HEK293T (cell line): Measurements from ENCODE around the gene TTC28.

Source experiments
- CTCF ChIA-PET: fragments of 350-600 bp; formaldehyde crosslinking; extraction: SDS; loops from one replicate; lab custom pipeline; 2021; ENCODE audit warnings: antibody characterized with exemption, inconsistent platforms; lab: Yijun Ruan, JAX
- POLR2A ChIA-PET: fragments of 350-600 bp; formaldehyde crosslinking; extraction: SDS; loops from one replicate; lab custom pipeline; 2020; ENCODE audit warnings: antibody characterized with exemption, inconsistent platforms; lab: Yijun Ruan, JAX
- DNase-seq: peaks from one replicate; pipeline ENCODE4 v3.0.0; 2012; ENCODE audit warnings: mixed read lengths; ENCODE audit errors: extremely low spot score
- ARNT ChIP-seq: fragments of 450-650 bp; IDR thresholded peaks from 2 replicates; pipeline ENCODE4 v1.6.1; 2017; ENCODE audit warnings: mild to moderate bottlenecking
- BHLHE40 ChIP-seq: fragments of 450-650 bp; IDR thresholded peaks from 2 replicates; pipeline ENCODE4 v1.6.1; 2016; ENCODE audit warnings: mild to moderate bottlenecking, moderate library complexity, borderline replicate concordance
- CTBP1 ChIP-seq: fragments of 450-650 bp; IDR thresholded peaks from 2 replicates; pipeline ENCODE4 v1.6.1; 2016; ENCODE audit warnings: borderline replicate concordance
- ELF4 ChIP-seq: fragments of 450-650 bp; IDR thresholded peaks from 2 replicates; pipeline ENCODE4 v1.6.1; 2017; ENCODE audit warnings: antibody characterized with exemption
- FOXA1 ChIP-seq: fragments of 450-650 bp; IDR thresholded peaks from 2 replicates; pipeline ENCODE4 v1.6.1; 2016; ENCODE audit warnings: mild to moderate bottlenecking
- FOXK2 ChIP-seq: fragments of 450-650 bp; IDR thresholded peaks from 2 replicates; pipeline ENCODE4 v1.6.1; 2016; ENCODE audit warnings: mild to moderate bottlenecking
- FOXM1 ChIP-seq: fragments of 450-650 bp; IDR thresholded peaks from 2 replicates; pipeline ENCODE4 v1.6.1; 2017; ENCODE audit warnings: mild to moderate bottlenecking, borderline replicate concordance
- HDGF ChIP-seq: fragments of 450-650 bp; IDR thresholded peaks from 2 replicates; pipeline ENCODE4 v1.6.1; 2017; ENCODE audit warnings: antibody characterized with exemption, borderline replicate concordance
- L3MBTL2 ChIP-seq: fragments of 450-650 bp; conservative IDR thresholded peaks from 2 replicates; pipeline ENCODE4 v1.6.1; 2016; ENCODE audit warnings: mild to moderate bottlenecking
- LEF1 ChIP-seq: fragments of 450-650 bp; IDR thresholded peaks from 2 replicates; pipeline ENCODE4 v1.6.1; 2017; ENCODE audit warnings: mild to moderate bottlenecking, borderline replicate concordance
- NFRKB ChIP-seq: fragments of 450-650 bp; IDR thresholded peaks from 2 replicates; pipeline ENCODE4 v1.6.1; 2016; ENCODE audit warnings: mild to moderate bottlenecking, moderate library complexity
- SP1 ChIP-seq: fragments of 450-650 bp; IDR thresholded peaks from 2 replicates; pipeline ENCODE4 v1.6.1; 2017
- SUZ12 ChIP-seq: fragments of 450-650 bp; IDR thresholded peaks from 2 replicates; pipeline ENCODE4 v1.6.1; 2016; ENCODE audit warnings: mild to moderate bottlenecking
- TARDBP ChIP-seq: fragments of 450-650 bp; IDR thresholded peaks from 2 replicates; pipeline ENCODE4 v1.6.1; 2016
- ZNF384 ChIP-seq: fragments of 450-650 bp; IDR thresholded peaks from 2 replicates; pipeline ENCODE4 v1.6.1; 2016
- TF ChIP-seq, protein P1 (sequence below): fragments of 450-650 bp; IDR thresholded peaks from 2 replicates; pipeline ENCODE4 v1.6.1; 2016

The TTC28 gene

DNA sequence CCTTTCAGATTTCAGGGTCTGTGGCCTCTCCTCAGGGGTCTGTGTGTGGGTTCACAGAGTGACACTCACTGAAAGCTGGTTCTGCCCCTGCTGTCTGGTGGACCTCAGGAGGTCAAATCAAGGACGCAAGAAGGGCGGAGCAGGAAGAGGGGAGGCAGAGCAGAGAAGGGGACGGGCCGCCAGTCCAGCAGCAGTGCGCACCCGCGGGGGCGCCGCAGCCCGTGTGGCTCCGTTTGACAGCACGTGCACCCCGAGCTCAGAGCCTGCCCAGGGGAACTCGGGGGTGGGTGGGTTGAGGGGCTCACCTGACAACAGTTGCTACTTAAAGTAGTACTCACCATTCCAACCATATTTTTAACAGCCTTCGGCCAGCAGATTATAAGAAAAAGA lies 689.2 kb downstream of the TTC28 start:
- TF ChIP-seq NFRKB: no peak
- TF ChIP-seq SP1: no peak
- no peak for TF ChIP-seq ELF4
- no peak for TF ChIP-seq TARDBP
- TF ChIP-seq SUZ12: no peak
- TF ChIP-seq LEF1: no peak
- TF ChIP-seq, protein P1, sequence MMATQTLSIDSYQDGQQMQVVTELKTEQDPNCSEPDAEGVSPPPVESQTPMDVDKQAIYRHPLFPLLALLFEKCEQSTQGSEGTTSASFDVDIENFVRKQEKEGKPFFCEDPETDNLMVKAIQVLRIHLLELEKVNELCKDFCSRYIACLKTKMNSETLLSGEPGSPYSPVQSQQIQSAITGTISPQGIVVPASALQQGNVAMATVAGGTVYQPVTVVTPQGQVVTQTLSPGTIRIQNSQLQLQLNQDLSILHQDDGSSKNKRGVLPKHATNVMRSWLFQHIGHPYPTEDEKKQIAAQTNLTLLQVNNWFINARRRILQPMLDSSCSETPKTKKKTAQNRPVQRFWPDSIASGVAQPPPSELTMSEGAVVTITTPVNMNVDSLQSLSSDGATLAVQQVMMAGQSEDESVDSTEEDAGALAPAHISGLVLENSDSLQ: no peak
- TF ChIP-seq BHLHE40: no peak
- no peak for TF ChIP-seq HDGF
- no peak for TF ChIP-seq FOXA1
- no peak for TF ChIP-seq L3MBTL2
- TF ChIP-seq FOXM1: no peak
- TF ChIP-seq ZNF384: no peak
- no peak for TF ChIP-seq ARNT
- TF ChIP-seq FOXK2: no peak
- no peak for TF ChIP-seq CTBP1
- no peak for DNase-seq
- CTCF ChIA-PET: interaction anchor here (0.6 to 1.5 kb wide), 11 partner anchors 9 to 137 kb away, joined by 3 to 9 read pairs (median 3); no protein-coding TSS in a partner anchor
- POLR2A ChIA-PET: interaction anchor here (1.1 kb wide), 2 partner anchors 71 kb away, joined by 4 to 6 read pairs; partner anchors contain the start of gene PITPNB

DNA sequence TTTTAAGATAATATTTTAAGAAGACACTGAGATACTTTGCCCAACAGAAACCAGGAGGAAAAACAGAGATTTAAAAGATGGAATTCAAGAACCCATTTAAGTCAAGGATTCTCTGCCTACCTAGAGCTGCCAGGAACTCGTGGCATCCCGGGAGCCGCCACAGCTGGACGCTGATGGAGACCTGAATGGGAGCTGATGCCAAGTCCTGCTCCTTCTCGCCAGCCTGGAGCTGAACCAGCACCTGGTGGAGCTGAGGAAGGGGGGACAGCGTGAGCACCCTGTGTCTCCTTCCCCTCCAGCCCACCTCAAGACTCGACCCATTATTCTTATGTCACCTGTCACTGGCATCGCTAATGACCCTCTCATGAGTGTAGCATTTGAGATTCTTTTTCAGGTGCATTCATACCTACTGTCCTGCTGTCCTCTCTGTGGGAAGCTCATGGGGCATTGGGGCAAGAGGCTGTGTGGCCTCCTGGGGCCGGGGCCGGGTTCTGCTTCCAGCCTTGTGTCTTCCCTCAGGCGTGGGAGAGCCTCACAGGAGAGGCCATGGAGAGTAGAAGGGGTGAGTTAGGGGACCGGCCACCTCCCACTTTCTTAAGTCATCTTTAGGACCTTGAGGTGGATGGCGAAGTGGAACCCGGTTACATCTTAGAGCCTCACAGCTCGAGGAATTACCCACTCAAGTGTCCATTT lies 689.7 kb downstream of the TTC28 start:
- no peak for TF ChIP-seq SP1
- TF ChIP-seq SUZ12: no peak
- no peak for TF ChIP-seq ELF4
- TF ChIP-seq FOXA1: no peak
- TF ChIP-seq ZNF384: no peak
- TF ChIP-seq NFRKB: no peak
- CTCF ChIA-PET: interaction anchor here (0.6 to 0.9 kb wide), 2 partner anchors 28 to 80 kb away, joined by 3 read pairs; no protein-coding TSS in a partner anchor
- DNase-seq: no peak
- POLR2A ChIA-PET: interaction anchor here (1.1 kb wide), 1 partner anchor 70 kb away, joined by 4 read pairs; the partner anchor contains the start of gene PITPNB

DNA sequence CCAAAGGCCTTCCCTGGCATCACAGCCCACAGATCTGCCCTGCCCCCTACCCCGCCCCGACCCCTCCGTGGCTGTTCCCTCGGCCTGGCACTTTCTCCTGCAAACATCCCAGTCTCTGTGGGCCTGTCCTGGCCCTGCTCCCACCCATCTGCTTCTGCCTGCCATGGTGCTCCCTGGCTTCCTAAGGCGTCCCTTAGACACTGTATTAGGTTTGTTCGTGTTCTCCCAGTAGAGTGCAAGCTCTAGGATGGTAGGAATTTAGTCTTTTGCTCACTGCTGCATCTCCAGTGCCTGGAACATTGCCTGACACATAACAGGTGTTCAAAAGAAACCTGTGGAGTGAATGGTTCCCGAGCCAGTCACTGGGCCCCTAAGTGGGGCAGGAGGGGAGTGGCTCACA lies 690.9 kb downstream of the TTC28 start:
- ChIA-PET CTCF (no interaction called here), POLR2A (no interaction called here)
- no peak for TF ChIP-seq L3MBTL2
- no peak for TF ChIP-seq SP1
- TF ChIP-seq ARNT: no peak
- DNase-seq: no peak

DNA sequence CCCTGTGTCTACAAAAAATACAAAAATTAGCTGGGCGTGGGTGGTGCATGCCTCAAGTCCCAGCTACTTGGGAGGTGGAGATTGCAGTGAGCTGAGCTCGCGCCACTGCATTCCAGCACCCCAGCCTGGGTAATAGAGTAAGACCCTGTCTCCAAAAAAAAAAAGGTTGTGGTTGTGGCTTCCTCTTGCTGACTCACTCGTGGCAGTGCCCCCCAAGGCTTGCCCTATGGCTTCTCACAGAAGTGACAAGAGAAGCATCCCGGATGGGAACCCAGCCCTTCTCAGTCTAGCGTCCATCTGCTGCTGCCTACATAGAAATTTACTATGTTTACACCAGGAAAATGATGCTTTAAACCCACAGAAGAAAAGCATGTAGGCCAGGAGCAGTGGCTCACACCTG lies 692.1 kb downstream of the TTC28 start:
- TF ChIP-seq HDGF (no peak), FOXM1 (no peak), BHLHE40 (no peak), FOXK2 (no peak), ELF4 (no peak), ARNT (no peak), ZNF384 (no peak), SUZ12 (no peak), FOXA1 (no peak), CTBP1 (no peak), TARDBP (no peak), SP1 (no peak), L3MBTL2 (no peak), NFRKB (no peak), LEF1 (no peak)
- TF ChIP-seq, protein P1: no peak
- ChIA-PET CTCF (interaction anchor here (0.9 kb wide), 1 partner anchor 15 kb away, joined by 3 read pairs; no protein-coding TSS in a partner anchor), POLR2A (no interaction called here)
- no peak for DNase-seq

DNA sequence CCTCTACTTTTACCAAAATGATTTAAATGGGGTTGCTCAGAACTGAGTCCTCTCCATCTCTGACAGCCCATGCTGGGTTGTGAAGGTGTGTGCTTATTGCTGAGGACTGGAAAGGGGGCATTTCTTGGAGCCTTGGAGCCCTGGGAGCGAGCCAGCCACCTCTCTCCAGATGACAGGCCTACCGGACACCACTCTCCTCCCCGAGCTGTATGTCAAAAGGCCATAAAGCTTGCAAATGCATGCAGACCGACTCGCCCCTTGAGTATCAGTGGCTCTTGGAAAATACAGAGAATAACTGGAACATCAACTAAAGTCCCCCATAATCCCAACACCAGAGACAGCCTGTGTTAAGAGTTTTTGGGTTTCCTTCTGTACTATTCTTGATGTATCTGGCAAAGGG lies 692.7 kb downstream of the TTC28 start:
- no peak for DNase-seq
- POLR2A ChIA-PET: no interaction called here
- no peak for TF ChIP-seq SP1
- no peak for TF ChIP-seq CTBP1
- no peak for TF ChIP-seq BHLHE40
- TF ChIP-seq FOXM1: no peak
- no peak for TF ChIP-seq FOXA1
- TF ChIP-seq ELF4: no peak
- no peak for TF ChIP-seq NFRKB
- no peak for TF ChIP-seq SUZ12
- no peak for TF ChIP-seq HDGF
- no peak for TF ChIP-seq FOXK2
- no peak for TF ChIP-seq ZNF384
- TF ChIP-seq, protein P1: no peak
- TF ChIP-seq TARDBP: no peak
- no peak for TF ChIP-seq ARNT
- no peak for TF ChIP-seq LEF1
- no peak for TF ChIP-seq L3MBTL2
- CTCF ChIA-PET: no interaction called here

DNA sequence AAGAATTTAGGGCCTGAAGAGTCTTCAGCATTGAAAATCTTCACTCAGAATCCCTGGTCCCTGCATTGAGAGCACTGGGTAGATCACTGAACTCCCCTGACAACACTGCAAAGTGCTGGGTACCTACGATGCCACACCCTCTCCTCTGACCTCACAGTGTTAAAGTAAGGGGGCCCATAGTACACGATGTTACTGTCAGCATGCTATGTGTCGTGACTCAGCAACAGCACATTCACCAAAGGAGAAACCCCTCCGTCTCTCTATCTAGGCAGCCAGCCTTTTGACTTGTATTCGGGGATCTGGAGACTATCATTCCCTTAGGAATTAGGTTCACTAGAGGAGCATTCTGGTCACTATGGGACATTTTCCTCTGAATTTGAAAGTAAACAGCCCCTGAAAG lies 693.2 kb downstream of the TTC28 start:
- ChIA-PET CTCF (no interaction called here), POLR2A (no interaction called here)
- DNase-seq: no peak
- TF ChIP-seq SP1 (no peak), ELF4 (no peak), L3MBTL2 (no peak), FOXM1 (no peak), NFRKB (no peak), FOXA1 (no peak), CTBP1 (no peak), LEF1 (no peak), BHLHE40 (no peak), TARDBP (no peak), ARNT (no peak), HDGF (no peak), ZNF384 (no peak), SUZ12 (no peak), FOXK2 (no peak)
- TF ChIP-seq, protein P1: no peak
